Activated CD4-positive, alpha-beta T cell treated with anti-CD3 and anti-CD28 coated beads for 4 hours (primary cell): ENCODE measurements around the gene KCNT2.
"Not testable (repeated sequence)": the region's sequence is repeated elsewhere in the genome, so short reads cannot be mapped to it uniquely, and the experiment has no call there.

Source experiments
- DNase-seq, 2 donors: peaks; one replicate each; pipeline ENCODE4 v3.0.0-alpha.2; 2020

Gene KCNT2

GRCh38 chr1:196510451-196510850 lies 97.8 kb downstream of the KCNT2 start:
- no peak for DNase-seq

- not testable (repeated sequence) for DNase-seq
Measured at GRCh38 chr1:196504224-196504623, 104.0 kb downstream of the KCNT2 start.

GRCh38 chr1:196502437-196502836 lies 105.8 kb downstream of the KCNT2 start:
- no peak for DNase-seq

GRCh38 chr1:196501760-196502428 lies 106.3 kb downstream of the KCNT2 start:
- no peak for DNase-seq

- DNase-seq: no peak
Measured at GRCh38 chr1:196497817-196498216, 110.4 kb downstream of the KCNT2 start.

- no peak for DNase-seq
Measured at GRCh38 chr1:196494766-196495165, 113.5 kb downstream of the KCNT2 start.

GRCh38 chr1:196493881-196494280 lies 114.4 kb downstream of the KCNT2 start:
- DNase-seq: no peak

- DNase-seq: no peak
Measured at GRCh38 chr1:196488579-196488978, 119.7 kb downstream of the KCNT2 start.

- DNase-seq: no peak
Measured at GRCh38 chr1:196486346-196486745, 121.9 kb downstream of the KCNT2 start.

- no peak for DNase-seq
Measured at GRCh38 chr1:196481616-196482015, 126.6 kb downstream of the KCNT2 start.

GRCh38 chr1:196477262-196477661 lies 131.0 kb downstream of the KCNT2 start:
- no peak for DNase-seq

GRCh38 chr1:196467230-196467925 lies 140.9 kb downstream of the KCNT2 start:
- DNase-seq: no peak

- DNase-seq: no peak
Measured at GRCh38 chr1:196466654-196467053, 141.6 kb downstream of the KCNT2 start.

GRCh38 chr1:196466166-196466565 lies 142.1 kb downstream of the KCNT2 start:
- no peak for DNase-seq

GRCh38 chr1:196464480-196464941 lies 143.7 kb downstream of the KCNT2 start:
- DNase-seq: no peak

- no peak for DNase-seq
Measured at GRCh38 chr1:196462086-196462485, 146.2 kb downstream of the KCNT2 start.

GRCh38 chr1:196461521-196461920 lies 146.7 kb downstream of the KCNT2 start:
- no peak for DNase-seq

GRCh38 chr1:196459383-196459782 lies 148.9 kb downstream of the KCNT2 start:
- DNase-seq: no peak

GRCh38 chr1:196454792-196455191 lies 153.4 kb downstream of the KCNT2 start:
- no peak for DNase-seq

- no peak for DNase-seq
Measured at GRCh38 chr1:196451103-196451502, 157.1 kb downstream of the KCNT2 start.

GRCh38 chr1:196450143-196451095 lies 157.8 kb downstream of the KCNT2 start:
- DNase-seq: no peak

- DNase-seq: no peak
Measured at GRCh38 chr1:196449460-196449859, 158.8 kb downstream of the KCNT2 start.

GRCh38 chr1:196445775-196446174 lies 162.5 kb downstream of the KCNT2 start:
- no peak for DNase-seq
